Measurements from ENCODE around the gene CCDC88C. TPM values are rescaled to one million over a fixed set of nuclear protein-coding genes. Genes with fewer than 3 reads are reported as not detected.

The CCDC88C gene
- total RNA-seq, 2 donors from 2014 or later: 36.3 to 57.4 TPM

- WGBS, 2 donors: 68 to 73% methylated on average over 1 of the region's 1 CpG
- Histone ChIP-seq H3K4me3 (no peak overlapping the region), H3K36me3 (replicated peaks in 1 of 2; ENCODE audit: insufficient read depth in 1 of 2, low read depth in 2 of 2) (no peaks in the 10 kb centered on the region), H3K27ac (no peak overlapping the region), H3K4me1 (peaks cover 13% of the 10 kb centered on the region), H3K27me3 (no peaks in the 10 kb centered on the region), H3K9me3 (no peaks in the 10 kb centered on the region)
- intact Hi-C loops (cut with DNase I): no loop called here
- no peak for DNase-seq
- TF ChIP-seq POLR2A (IDR thresholded peaks at IDR 0.05) (no peak), CTCF (IDR thresholded peaks at IDR 0.05) (no peak)
- no peak for ATAC-seq
Measured at GRCh38 chr14:91256661-91257060, 161.0 kb downstream of the CCDC88C start.

DNA sequence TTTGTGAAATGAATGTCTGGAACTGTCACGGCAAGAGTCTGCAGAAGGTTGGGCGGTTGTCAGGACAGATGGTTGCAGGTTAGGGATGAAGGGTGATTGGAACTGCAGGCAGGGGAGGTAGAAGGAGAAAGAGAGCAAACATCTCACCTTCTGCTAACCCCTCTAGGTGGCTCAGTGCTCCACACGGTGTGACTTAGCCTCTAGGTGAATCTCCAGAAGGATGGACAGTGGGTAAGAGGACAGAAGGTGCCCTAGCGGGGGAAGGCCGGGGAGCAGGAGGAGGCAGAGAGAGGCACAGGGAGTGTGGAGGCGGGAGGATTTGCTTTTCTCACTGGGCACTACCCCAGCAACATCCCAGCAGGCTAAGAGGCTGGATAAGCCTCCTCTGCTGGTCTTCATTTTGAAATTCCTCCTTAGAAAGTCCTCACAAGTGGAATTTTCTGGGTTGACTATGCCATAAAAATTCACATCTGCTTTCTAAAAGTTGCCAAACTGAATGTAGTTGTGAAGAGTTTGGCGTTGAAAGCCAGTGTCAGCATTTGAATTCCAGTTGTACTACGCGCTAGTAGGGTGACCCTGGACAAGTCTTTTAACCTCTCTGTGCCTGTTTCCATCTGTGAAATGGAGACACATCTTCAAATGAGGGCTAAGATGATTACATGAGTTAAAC, 162.5 kb downstream of the CCDC88C start:
- Histone ChIP-seq H3K36me3 (replicated peaks in 1 of 2; ENCODE audit: insufficient read depth in 1 of 2, low read depth in 2 of 2) (no peaks in the 10 kb centered on the region), H3K4me1 (peaks cover 13% of the 10 kb centered on the region), H3K9me3 (no peaks in the 10 kb centered on the region), H3K27me3 (no peaks in the 10 kb centered on the region), H3K27ac (no peak overlapping the region), H3K4me3 (no peak overlapping the region)
- DNase-seq: no peak
- WGBS, 2 donors: 70 to 75% methylated on average over 9 of the region's 9 CpGs
- no peak for TF ChIP-seq CTCF (IDR thresholded peaks at IDR 0.05)
- TF ChIP-seq POLR2A (IDR thresholded peaks at IDR 0.05): no peak
- intact Hi-C loops (cut with DNase I): no loop called here
- ATAC-seq: no peak

DNA sequence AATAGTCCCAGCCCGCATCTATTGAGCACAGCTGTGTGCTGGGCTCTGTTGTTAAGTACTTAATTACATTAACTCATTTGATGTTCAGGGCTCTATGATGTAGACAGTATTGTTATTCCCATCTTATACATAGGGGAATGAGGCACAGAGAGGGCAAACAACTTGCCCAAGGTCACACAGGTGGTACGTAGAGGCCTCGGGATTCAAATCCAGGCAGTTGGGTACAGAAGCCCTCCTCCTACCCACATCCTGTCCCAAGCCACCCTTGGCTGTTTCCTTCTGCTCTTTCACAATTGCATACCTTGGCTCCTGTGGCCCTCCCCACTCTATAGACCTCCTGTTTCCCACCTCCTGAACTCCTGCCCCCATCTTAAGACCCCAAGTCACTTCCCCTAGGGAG, 163.2 kb downstream of the CCDC88C start:
- H3K9me3 ChIP-seq: no peaks in the 10 kb centered on the region
- intact Hi-C loops (cut with DNase I): no loop called here
- no peak for ATAC-seq
- TF ChIP-seq POLR2A (IDR thresholded peaks at IDR 0.05) (no peak), CTCF (IDR thresholded peaks at IDR 0.05) (no peak)
- no peak for DNase-seq
- 64 to 91% methylated on average over 3 of the region's 3 CpGs for WGBS, 2 donors
- no peaks in the 10 kb centered on the region for H3K36me3 ChIP-seq (replicated peaks in 1 of 2; ENCODE audit: insufficient read depth in 1 of 2, low read depth in 2 of 2)
- no peak overlapping the region for H3K4me3 ChIP-seq
- no peak overlapping the region for H3K27ac ChIP-seq
- H3K27me3 ChIP-seq: no peaks in the 10 kb centered on the region
- peaks cover 13% of the 10 kb centered on the region for H3K4me1 ChIP-seq

GRCh38 chr14:91253795-91254323, 163.8 kb downstream of the CCDC88C start:
- no peak for DNase-seq

More at GRCh38 chr14:91253795-91254323, 163.8 kb downstream of the CCDC88C start:
- Histone ChIP-seq H3K27ac (no peak overlapping the region), H3K27me3 (no peaks in the 10 kb centered on the region), H3K36me3 (replicated peaks in 1 of 2; ENCODE audit: insufficient read depth in 1 of 2, low read depth in 2 of 2) (no peaks in the 10 kb centered on the region), H3K4me1 (peaks cover 13% of the 10 kb centered on the region), H3K9me3 (no peaks in the 10 kb centered on the region), H3K4me3 (peak overlapping the region in 1 of 2 donors; percentile 37)
- peak; percentile 20 for ATAC-seq
- TF ChIP-seq CTCF (IDR thresholded peaks at IDR 0.05) (no peak), POLR2A (IDR thresholded peaks at IDR 0.05) (no peak)
- WGBS, 2 donors: 35% methylated on average over 14 of the region's 20 CpGs; no CpG with 5 or more reads in 1 of the 2 donors
- intact Hi-C loops (cut with DNase I): no loop called here
